ENCODE measurements around the gene TMEM151B. TPM values are rescaled to one million over a fixed set of nuclear protein-coding genes. Genes with fewer than 3 reads are reported as not detected.

TMEM151B gene
- total and polyA plus RNA-seq, 10 donors = 0.03 to 0.17 (median 0.11) TPM; not detected in 7

- no peaks in the 10 kb centered on the region for H3K9me3 ChIP-seq
- no peak for DNase-seq
- intact Hi-C loops (cut with DNase I; ENCODE audit: low total_unique reads) = no loop called here
- TF ChIP-seq POLR2AphosphoS5 (IDR thresholded peaks at IDR 0.05) = no peak
- no peak for TF ChIP-seq POLR2A (IDR thresholded peaks at IDR 0.05)
- no peak for TF ChIP-seq CTCF (IDR thresholded peaks at IDR 0.05 in 8 of 11, conservative IDR thresholded peaks at IDR 0.05 in 3 of 11)
- H3K27me3 ChIP-seq (replicated peaks in 1 of 7) = peaks cover 0 to 76% (median 13%) of the 10 kb centered on the region in 7 donors
- WGBS, 5 donors = 74 to 85% (median 81%) methylated on average over 24 to 25 of the region's 25 CpGs
- H3K36me3 ChIP-seq = no peaks in the 10 kb centered on the region
- H3K4me3 ChIP-seq = no peak overlapping the region
- no peak overlapping the region for H3K27ac ChIP-seq
- H3K4me1 ChIP-seq = peaks cover 0 to 7% (median 0%) of the 10 kb centered on the region in 6 donors
Observed at GRCh38 chr6:44285552-44286284, 15.5 kb downstream of the TMEM151B start.

GRCh38 chr6:44286285-44286565 is 16.0 kb downstream of the TMEM151B start:
- no peaks in the 10 kb centered on the region for H3K9me3 ChIP-seq
- no peak overlapping the region for H3K4me3 ChIP-seq
- peaks cover 0 to 7% (median 0%) of the 10 kb centered on the region in 6 donors for H3K4me1 ChIP-seq
- DNase-seq = no peak
- H3K27ac ChIP-seq = no peak overlapping the region
- no peak for TF ChIP-seq POLR2AphosphoS5 (IDR thresholded peaks at IDR 0.05)
- no peak for TF ChIP-seq POLR2A (IDR thresholded peaks at IDR 0.05)
- TF ChIP-seq CTCF (IDR thresholded peaks at IDR 0.05 in 8 of 11, conservative IDR thresholded peaks at IDR 0.05 in 3 of 11) = no peak
- no peaks in the 10 kb centered on the region for H3K36me3 ChIP-seq
- WGBS, 5 donors = 79 to 92% (median 87%) methylated on average over 10 to 12 of the region's 12 CpGs
- intact Hi-C loops (cut with DNase I; ENCODE audit: low total_unique reads) = no loop called here
- peaks cover 0 to 78% (median 15%) of the 10 kb centered on the region in 7 donors for H3K27me3 ChIP-seq (replicated peaks in 1 of 7)

- TF ChIP-seq POLR2AphosphoS5 (IDR thresholded peaks at IDR 0.05) (no peak), CTCF (IDR thresholded peaks at IDR 0.05 in 8 of 11, conservative IDR thresholded peaks at IDR 0.05 in 3 of 11) (no peak), POLR2A (IDR thresholded peaks at IDR 0.05) (no peak)
- Histone ChIP-seq H3K4me1 (peaks cover 0 to 7% (median 0%) of the 10 kb centered on the region in 6 donors), H3K9me3 (no peaks in the 10 kb centered on the region), H3K27me3 (replicated peaks in 1 of 7) (peaks cover 0 to 84% (median 15%) of the 10 kb centered on the region in 7 donors), H3K36me3 (no peaks in the 10 kb centered on the region), H3K4me3 (no peak overlapping the region), H3K27ac (no peak overlapping the region)
- no peak for DNase-seq
- 38 to 67% (median 57%) methylated on average over 2 of the region's 2 CpGs for WGBS, 5 donors
- intact Hi-C loops (cut with DNase I; ENCODE audit: low total_unique reads) = no loop called here
Observed at GRCh38 chr6:44286747-44287146, 16.5 kb downstream of the TMEM151B start.

- Histone ChIP-seq H3K27ac (no peak overlapping the region), H3K4me3 (no peak overlapping the region), H3K9me3 (no peaks in the 10 kb centered on the region), H3K27me3 (replicated peaks in 1 of 7) (peaks cover 0 to 97% (median 28%) of the 10 kb centered on the region in 7 donors), H3K36me3 (no peaks in the 10 kb centered on the region), H3K4me1 (no peaks in the 10 kb centered on the region)
- WGBS, 5 donors = 34 to 53% (median 49%) methylated on average over 7 of the region's 7 CpGs
- intact Hi-C loops (cut with DNase I; ENCODE audit: low total_unique reads) = no loop called here
- DNase-seq = no peak
- no peak for TF ChIP-seq POLR2AphosphoS5 (IDR thresholded peaks at IDR 0.05)
- TF ChIP-seq CTCF (IDR thresholded peaks at IDR 0.05 in 8 of 11, conservative IDR thresholded peaks at IDR 0.05 in 3 of 11) = no peak
- TF ChIP-seq POLR2A (IDR thresholded peaks at IDR 0.05) = no peak
Observed at GRCh38 chr6:44289726-44290260, 19.5 kb downstream of the TMEM151B start.

Measured in spleen (tissue), 11 donors.